ENCODE data around the gene GP2.

The GP2 gene

GRCh38 chr16:20302389-20302788 lies 24.9 kb downstream of the GP2 start:
- DNase-seq: no peak

- DNase-seq: no peak
Observed at GRCh38 chr16:20301840-20302239, 25.5 kb downstream of the GP2 start.

- DNase-seq: peak; percentile 54
Observed at GRCh38 chr16:20300312-20301097, 26.8 kb downstream of the GP2 start.

GRCh38 chr16:20298452-20298851 lies 28.9 kb downstream of the GP2 start:
- no peak for DNase-seq

GRCh38 chr16:20291208-20292206 lies 35.8 kb downstream of the GP2 start:
- no peak for DNase-seq

- no peak for DNase-seq
Observed at GRCh38 chr16:20289571-20289970, 37.7 kb downstream of the GP2 start.

GRCh38 chr16:20285993-20286499 lies 41.3 kb downstream of the GP2 start:
- no peak for DNase-seq

- no peak for DNase-seq
Observed at GRCh38 chr16:20280259-20280658, 47.1 kb downstream of the GP2 start.

- no peak for DNase-seq
Observed at GRCh38 chr16:20271893-20272292, 55.4 kb downstream of the GP2 start.

- DNase-seq: no peak
Observed at GRCh38 chr16:20268409-20268808, 58.9 kb downstream of the GP2 start.

GRCh38 chr16:20265019-20265418 lies 62.3 kb downstream of the GP2 start:
- DNase-seq: no peak

GRCh38 chr16:20263138-20263855 lies 64.0 kb downstream of the GP2 start:
- no peak for DNase-seq

GRCh38 chr16:20262248-20262647 lies 65.1 kb downstream of the GP2 start:
- DNase-seq: no peak

GRCh38 chr16:20260215-20261009 lies 66.9 kb downstream of the GP2 start:
- no peak for DNase-seq
